Breast epithelium (tissue), 4 donors: ENCODE data around the gene SDR39U1. TPM values are rescaled to one million over a fixed set of nuclear protein-coding genes. Genes with fewer than 3 reads are reported as not detected.

Source experiments
- DNase-seq, 2 donors: peaks; one replicate each; pipeline ENCODE4 v3.0.0-alpha.2; 2019; ENCODE audit warnings: low spot score in 2 of 2
- H3K27ac ChIP-seq, 2 donors: fragments of 200-600 bp; sonication (generic) in 1 of 2; one replicate each; pipeline ENCODE4 v1.5.1; 2016 to 2019; ENCODE audit warnings: mild to moderate bottlenecking in 1 of 2
- H3K27me3 ChIP-seq, 2 donors: fragments of 200-600 bp; sonication (generic) in 1 of 2; one replicate each; pipeline versions ENCODE4 v1.5.1 to v1.6.0; 2017 to 2019; ENCODE audit warnings: control low read depth in 1 of 2, mild to moderate bottlenecking in 1 of 2
- H3K36me3 ChIP-seq: fragments of 200-600 bp; one replicate; pipeline ENCODE4 v1.5.1; 2019
- H3K4me1 ChIP-seq, 2 donors: fragments of 200-600 bp; sonication (generic); one replicate each; pipeline ENCODE4 v1.5.1; 2016 to 2019; ENCODE audit warnings: control low read depth in 1 of 2
- H3K4me3 ChIP-seq, 3 donors: fragments of 200-600 bp; sonication (generic); 1 replicate in 2 of 3; 2 replicates in 1 of 3; pipeline ENCODE4 v1.5.1; 2016 to 2019; ENCODE audit warnings: mild to moderate bottlenecking in 3 of 3, moderate library complexity in 2 of 3
- H3K9me3 ChIP-seq, 2 donors: fragments of 200-600 bp; sonication (generic) in 1 of 2; one replicate each; pipeline ENCODE4 v1.5.1; 2016 to 2019; ENCODE audit warnings: control low read depth in 1 of 2
- POLR2A ChIP-seq: fragments of 450-650 bp; IDR thresholded peaks from one replicate; pipeline ENCODE4 v1.6.1; 2016; ENCODE audit warnings: antibody characterized with exemption, mild to moderate bottlenecking, moderate library complexity
- POLR2AphosphoS5 ChIP-seq, 3 donors: sonication (generic); formaldehyde crosslinking; IDR thresholded peaks; one replicate each; pipeline ENCODE4 v1.6.1; 2017; ENCODE audit warnings: antibody characterized with exemption in 3 of 3
- intact Hi-C: fragments of 100-400 bp; cut with DNase I; formaldehyde crosslinking; loops from one replicate; pipeline ENCODE4 v1.15.1; 2023; ENCODE audit warnings: low total_unique reads
- total RNA-seq, 3 donors: library from RNA; depleted of rRNA; stranded (reverse); fragments of >200 nt; gene quantifications; one replicate each; pipeline ENCODE4 v1.1.0, GENCODE V29; 2016
- TF ChIP-seq, protein P1 (sequence below), 3 donors: fragments of 450-650 bp; IDR thresholded peaks; one replicate each; pipeline ENCODE4 v1.5.1; 2016 to 2017; ENCODE audit warnings: antibody characterized with exemption in 3 of 3, mild to moderate bottlenecking in 3 of 3, moderate library complexity in 3 of 3

The SDR39U1 gene
- total RNA-seq, 3 donors from 2014 or later = 42.1 to 63.4 (median 53.4) TPM

DNA sequence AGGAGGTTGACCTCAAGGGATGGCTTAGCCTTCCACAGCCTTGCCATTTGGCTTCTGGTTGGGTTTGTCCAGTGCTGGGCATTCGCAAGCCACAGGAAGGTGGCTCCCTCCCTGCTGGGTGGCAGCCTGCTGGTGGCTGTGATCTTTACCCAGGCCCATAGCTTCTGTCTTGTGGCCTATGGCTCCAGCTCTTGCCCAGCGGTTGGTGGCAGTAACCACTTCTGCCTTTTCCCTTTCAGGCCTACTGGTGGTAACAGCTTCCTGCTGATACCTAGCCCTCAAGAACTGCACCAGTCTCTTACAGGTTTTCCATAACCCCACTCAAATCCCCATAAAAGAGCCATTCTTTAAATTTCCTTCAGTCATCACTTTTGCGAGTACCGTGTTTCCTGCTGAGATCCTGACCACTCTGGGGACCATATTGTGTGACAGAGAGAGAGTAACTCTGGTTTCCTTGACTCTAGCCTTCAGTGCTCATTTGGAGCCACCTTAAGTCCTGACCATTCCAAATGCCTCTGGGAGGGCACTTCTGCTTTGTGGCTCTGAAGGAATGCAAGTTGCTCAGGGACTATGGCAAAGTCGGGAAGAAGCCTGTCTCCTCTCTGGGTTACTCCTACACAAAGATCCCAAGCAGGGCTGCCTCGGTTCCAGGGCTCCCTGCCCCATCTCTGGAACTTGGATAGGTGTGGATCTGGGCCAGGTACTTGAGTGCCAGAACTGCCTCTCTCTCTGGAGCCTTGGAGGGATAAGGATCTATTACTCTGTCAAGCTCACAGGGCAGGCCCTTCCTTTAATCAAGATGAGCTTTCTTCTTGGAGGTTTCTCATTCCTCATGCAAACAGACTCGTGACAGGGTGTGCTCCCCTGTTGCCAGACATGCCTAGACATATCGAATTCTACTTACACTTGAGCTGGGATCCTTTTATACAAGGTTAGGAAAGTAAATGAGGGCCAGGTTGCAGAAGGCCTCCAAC is 46.7 kb downstream of the SDR39U1 start:
- Histone ChIP-seq H3K9me3 (no peaks in the 10 kb centered on the region), H3K4me3 (no peak overlapping the region), H3K27me3 (no peaks in the 10 kb centered on the region), H3K4me1 (peaks cover 3 to 5% of the 10 kb centered on the region in 2 donors), H3K27ac (peak overlapping the region; percentile 52 to 69), H3K36me3 (no peaks in the 10 kb centered on the region)
- no peak for DNase-seq
- TF ChIP-seq, protein P1, sequence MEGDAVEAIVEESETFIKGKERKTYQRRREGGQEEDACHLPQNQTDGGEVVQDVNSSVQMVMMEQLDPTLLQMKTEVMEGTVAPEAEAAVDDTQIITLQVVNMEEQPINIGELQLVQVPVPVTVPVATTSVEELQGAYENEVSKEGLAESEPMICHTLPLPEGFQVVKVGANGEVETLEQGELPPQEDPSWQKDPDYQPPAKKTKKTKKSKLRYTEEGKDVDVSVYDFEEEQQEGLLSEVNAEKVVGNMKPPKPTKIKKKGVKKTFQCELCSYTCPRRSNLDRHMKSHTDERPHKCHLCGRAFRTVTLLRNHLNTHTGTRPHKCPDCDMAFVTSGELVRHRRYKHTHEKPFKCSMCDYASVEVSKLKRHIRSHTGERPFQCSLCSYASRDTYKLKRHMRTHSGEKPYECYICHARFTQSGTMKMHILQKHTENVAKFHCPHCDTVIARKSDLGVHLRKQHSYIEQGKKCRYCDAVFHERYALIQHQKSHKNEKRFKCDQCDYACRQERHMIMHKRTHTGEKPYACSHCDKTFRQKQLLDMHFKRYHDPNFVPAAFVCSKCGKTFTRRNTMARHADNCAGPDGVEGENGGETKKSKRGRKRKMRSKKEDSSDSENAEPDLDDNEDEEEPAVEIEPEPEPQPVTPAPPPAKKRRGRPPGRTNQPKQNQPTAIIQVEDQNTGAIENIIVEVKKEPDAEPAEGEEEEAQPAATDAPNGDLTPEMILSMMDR (IDR thresholded peaks at IDR 0.05) = no peak
- TF ChIP-seq POLR2AphosphoS5 (IDR thresholded peaks at IDR 0.05) = no peak
- no peak for TF ChIP-seq POLR2A
- intact Hi-C loops = loop anchor here (5.0 kb wide), 1 partner anchor 49 kb away; no protein-coding TSS in a partner anchor

DNA sequence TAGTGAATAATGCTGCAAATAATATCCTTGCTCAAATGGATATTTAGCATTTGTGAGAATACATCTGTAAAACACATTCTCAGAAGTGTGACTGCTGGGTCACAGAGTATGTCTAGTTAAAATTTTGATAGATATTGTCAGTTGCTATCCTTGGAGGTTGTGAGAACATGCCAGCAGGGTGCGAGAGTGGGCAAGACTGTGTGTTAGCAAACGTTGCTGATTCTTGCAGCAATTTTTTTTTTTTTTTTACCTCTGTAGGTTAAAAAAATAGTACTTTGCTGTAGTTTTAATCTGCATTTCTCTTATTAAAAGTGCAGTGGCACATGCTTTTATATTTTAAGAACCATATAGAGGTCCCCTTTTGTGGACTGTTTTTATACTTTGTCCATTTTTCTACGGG is 48.3 kb downstream of the SDR39U1 start:
- H3K27ac ChIP-seq = no peak overlapping the region
- intact Hi-C loops = no loop called here
- H3K27me3 ChIP-seq = no peaks in the 10 kb centered on the region
- peaks cover 0 to 3% of the 10 kb centered on the region in 2 donors for H3K4me1 ChIP-seq
- TF ChIP-seq, protein P1 (IDR thresholded peaks at IDR 0.05) = no peak
- TF ChIP-seq POLR2A = no peak
- no peak for TF ChIP-seq POLR2AphosphoS5 (IDR thresholded peaks at IDR 0.05)
- no peaks in the 10 kb centered on the region for H3K9me3 ChIP-seq
- H3K4me3 ChIP-seq = no peak overlapping the region
- no peak for DNase-seq
- H3K36me3 ChIP-seq = no peaks in the 10 kb centered on the region

DNA sequence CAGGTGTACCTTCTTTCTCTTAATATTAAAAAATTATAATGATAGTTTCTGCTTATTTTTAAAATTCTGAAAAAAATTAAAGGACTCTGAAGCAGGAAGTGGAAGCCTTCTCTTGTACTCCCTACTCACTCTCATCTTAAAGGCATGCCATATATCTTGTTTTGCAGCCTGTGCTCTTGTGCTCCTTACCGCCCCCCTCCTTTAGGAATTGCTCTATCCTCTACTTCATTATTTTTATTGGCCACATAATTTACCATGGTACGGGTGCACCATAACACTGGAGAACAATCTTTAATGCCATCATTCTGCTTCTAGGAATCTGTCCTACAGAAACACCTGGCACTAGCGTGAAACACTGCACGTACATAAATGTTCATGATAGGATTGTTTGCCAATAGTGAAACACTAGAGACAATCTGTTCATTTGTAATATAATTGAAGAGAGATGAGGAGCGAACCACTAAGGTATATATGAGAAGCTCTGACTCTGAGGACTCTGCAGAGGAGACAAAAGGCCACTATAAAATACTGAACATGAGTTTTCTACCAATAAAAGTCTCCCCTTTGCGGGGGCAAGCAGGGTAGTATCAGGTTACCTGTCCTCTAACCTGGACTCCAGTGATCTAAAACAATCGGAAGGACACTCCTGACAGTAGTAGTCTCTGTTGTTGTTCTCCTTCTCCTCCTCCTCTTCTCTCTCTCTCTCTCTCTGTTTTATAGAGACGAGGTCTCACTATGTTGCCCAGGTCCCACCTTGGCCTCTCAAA is 50.1 kb downstream of the SDR39U1 start:
- intact Hi-C loops = no loop called here
- Histone ChIP-seq H3K36me3 (no peaks in the 10 kb centered on the region), H3K4me1 (no peaks in the 10 kb centered on the region), H3K27me3 (no peaks in the 10 kb centered on the region), H3K4me3 (no peak overlapping the region), H3K27ac (no peak overlapping the region), H3K9me3 (no peaks in the 10 kb centered on the region)
- TF ChIP-seq, protein P1 (IDR thresholded peaks at IDR 0.05) = no peak
- TF ChIP-seq POLR2A (no peak), POLR2AphosphoS5 (IDR thresholded peaks at IDR 0.05) (no peak)
- no peak for DNase-seq

DNA sequence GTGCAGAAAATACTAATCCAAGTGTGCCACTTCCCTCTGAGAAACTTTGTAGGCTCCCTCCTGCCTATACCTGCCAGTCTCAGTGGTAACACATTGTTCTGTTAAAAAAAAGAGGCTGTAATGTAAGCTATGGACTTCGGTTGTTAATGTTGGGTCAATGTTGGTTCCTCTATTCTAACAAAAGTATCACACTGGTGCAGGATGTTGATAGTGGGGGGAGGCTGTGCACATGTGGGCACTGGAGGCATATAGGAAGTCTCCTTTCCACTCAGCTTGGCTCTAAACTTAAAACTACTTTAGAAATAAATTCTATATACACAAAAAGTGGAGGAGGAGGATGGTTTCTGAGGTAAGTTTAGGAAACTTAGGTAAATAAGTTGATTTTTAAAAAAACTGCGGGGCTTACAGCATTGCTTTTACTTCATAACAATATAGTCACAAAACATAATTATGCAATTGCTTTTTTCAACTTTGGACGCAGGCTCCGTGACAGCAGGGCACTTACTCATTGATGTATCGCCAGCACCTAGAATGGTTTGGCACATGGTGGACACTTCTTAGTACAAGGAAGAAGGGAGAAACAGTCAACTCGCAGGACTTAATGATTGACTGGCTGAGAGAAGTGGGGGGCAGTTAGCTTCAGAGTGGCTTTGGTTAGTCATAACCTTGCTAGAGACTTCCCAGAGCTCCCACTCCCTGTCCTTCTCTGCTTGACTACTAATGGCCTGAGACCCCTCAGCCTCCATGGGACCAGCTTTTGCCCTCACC is 51.7 kb downstream of the SDR39U1 start:
- no peak for TF ChIP-seq POLR2A
- TF ChIP-seq POLR2AphosphoS5 (IDR thresholded peaks at IDR 0.05) = no peak
- TF ChIP-seq, protein P1 (IDR thresholded peaks at IDR 0.05) = no peak
- H3K4me1 ChIP-seq = no peaks in the 10 kb centered on the region
- H3K27me3 ChIP-seq = no peaks in the 10 kb centered on the region
- no peak overlapping the region for H3K27ac ChIP-seq
- DNase-seq = no peak
- H3K9me3 ChIP-seq = no peaks in the 10 kb centered on the region
- H3K4me3 ChIP-seq = no peak overlapping the region
- intact Hi-C loops = no loop called here
- H3K36me3 ChIP-seq = no peaks in the 10 kb centered on the region

Other genes starting within 250 kb of the SDR39U1 start
- 10 to 100 TPM; 52.3 to 75.7 (median 71.1) TPM for gene TM9SF1, start 247.3 kb downstream of the SDR39U1 start, total RNA-seq
- gene TSSK4, start 237.1 kb downstream of the SDR39U1 start, total RNA-seq = 1 to 10 TPM in 1 of 3 donors, not detected in 2; 1.3 TPM
- 10 to 100 TPM; 66.5 to 88.8 (median 85.0) TPM for gene CHMP4A, start 229.3 kb downstream of the SDR39U1 start, total RNA-seq
- 10 to 100 TPM; 13.1 to 20.8 (median 17.1) TPM for gene MDP1, start 226.7 kb downstream of the SDR39U1 start, total RNA-seq
- 100 to 1,000 TPM; 118 to 165 (median 150) TPM for gene NEDD8, start 210.4 kb downstream of the SDR39U1 start, total RNA-seq
- gene GMPR2, start 209.8 kb downstream of the SDR39U1 start, total RNA-seq = 10 to 100 TPM; 59.3 to 74.6 (median 66.1) TPM
- 10 to 100 TPM; 53.1 to 71.9 (median 55.5) TPM for gene TINF2, start 200.2 kb downstream of the SDR39U1 start, total RNA-seq
- gene TGM1, start 179.6 kb downstream of the SDR39U1 start, total RNA-seq = 10 to 100 TPM in 1 of 3 donors, 1 to 10 TPM in 1, under 1 TPM in 1; 0.32 to 18.7 (median 1.6) TPM
- gene RABGGTA, start 171.2 kb downstream of the SDR39U1 start, total RNA-seq = 10 to 100 TPM; 24.8 to 41.6 (median 34.4) TPM
- 10 to 100 TPM; 21.9 to 45.7 (median 32.1) TPM for gene DHRS1, start 143.0 kb downstream of the SDR39U1 start, total RNA-seq
- 10 to 100 TPM; 18.4 to 21.0 (median 19.0) TPM for gene NOP9, start 142.9 kb downstream of the SDR39U1 start, total RNA-seq
- 10 to 100 TPM in 2 of 3 donors, 1 to 10 TPM in 1; 8.0 to 14.4 (median 10.4) TPM for gene CIDEB, start 134.8 kb downstream of the SDR39U1 start, total RNA-seq
- gene LTB4R2, start 132.6 kb downstream of the SDR39U1 start, total RNA-seq = 10 to 100 TPM in 1 of 3 donors, 1 to 10 TPM in 2; 8.5 to 11.1 (median 9.4) TPM
- 10 to 100 TPM in 2 of 3 donors, 1 to 10 TPM in 1; 5.7 to 18.4 (median 12.8) TPM for gene LTB4R, start 131.3 kb downstream of the SDR39U1 start, total RNA-seq
- gene ADCY4, start 107.7 kb downstream of the SDR39U1 start, total RNA-seq = 10 to 100 TPM; 13.8 to 60.6 (median 27.7) TPM
- 10 to 100 TPM; 10.7 to 13.4 (median 12.0) TPM for gene RIPK3, start 102.8 kb downstream of the SDR39U1 start, total RNA-seq
- 10 to 100 TPM; 28.6 to 67.2 (median 32.8) TPM for gene NFATC4, start 74.6 kb downstream of the SDR39U1 start, total RNA-seq
- 1 to 10 TPM; 6.4 to 8.2 (median 7.7) TPM for gene NYNRIN, start 43.8 kb downstream of the SDR39U1 start, total RNA-seq
- gene CBLN3, start 13.1 kb downstream of the SDR39U1 start, total RNA-seq = 1 to 10 TPM; 1.6 to 3.8 (median 2.3) TPM
- gene KHNYN, start 12.8 kb downstream of the SDR39U1 start, total RNA-seq = 10 to 100 TPM; 48.5 to 68.1 (median 63.9) TPM
- 1 to 10 TPM in 1 of 3 donors, under 1 TPM in 1, not detected in 1; 0.66 to 7.2 TPM for gene CMA1, start 65.5 kb upstream of the SDR39U1 start, total RNA-seq
- gene CTSG, start 133.5 kb upstream of the SDR39U1 start, total RNA-seq = 10 to 100 TPM in 1 of 3 donors, under 1 TPM in 2; 0.59 to 25.3 (median 0.98) TPM
- gene GZMH, start 166.9 kb upstream of the SDR39U1 start, total RNA-seq = 1 to 10 TPM in 1 of 3 donors, under 1 TPM in 2; 0.80 to 1.3 (median 0.98) TPM
- gene GZMB, start 191.4 kb upstream of the SDR39U1 start, total RNA-seq = 1 to 10 TPM in 2 of 3 donors, not detected in 1; 1.3 to 2.2 TPM